H9 (cell line): ENCODE measurements around the gene SLC35F3. TPM values are rescaled to one million over a fixed set of nuclear protein-coding genes. Genes with fewer than 3 reads are reported as not detected.

Experiments
- DNase-seq: peaks from one replicate; pipeline ENCODE4 v3.0.0-alpha.2; 2017
- H2AFZ ChIP-seq: one replicate; pipeline ENCODE4 v1.6.1; 2013; ENCODE audit warnings: mild to moderate bottlenecking, low read length, control low read depth, moderate library complexity
- H2AK5ac ChIP-seq: 2 replicates; pipeline ENCODE4 v1.6.1; 2013; ENCODE audit warnings: low read length, control low read depth, mixed read lengths; ENCODE audit not compliant: insufficient read length
- H2BK120ac ChIP-seq: one replicate; pipeline ENCODE4 v1.6.1; 2013; ENCODE audit warnings: low read depth, mild to moderate bottlenecking, low read length, control low read depth, inconsistent platforms; ENCODE audit not compliant: poor library complexity, severe bottlenecking
- H2BK12ac ChIP-seq: 2 replicates; pipeline ENCODE4 v1.6.1; 2013; ENCODE audit warnings: low read length, control low read depth, mixed read lengths, low read depth; ENCODE audit not compliant: insufficient read length
- H2BK15ac ChIP-seq: 2 replicates; pipeline ENCODE4 v1.6.1; 2013; ENCODE audit warnings: low read depth, low read length, control low read depth
- H2BK20ac ChIP-seq: one replicate; pipeline ENCODE4 v1.6.1; 2013; ENCODE audit warnings: low read depth, mild to moderate bottlenecking, low read length, control low read depth, inconsistent platforms; ENCODE audit not compliant: poor library complexity, severe bottlenecking
- H2BK5ac ChIP-seq: 2 replicates; pipeline ENCODE4 v1.6.1; 2013; ENCODE audit warnings: low read length, control low read depth, mixed read lengths; ENCODE audit not compliant: insufficient read length
- H3K14ac ChIP-seq: 2 replicates; pipeline ENCODE4 v1.6.1; 2013; ENCODE audit warnings: low read length, control low read depth; ENCODE audit not compliant: insufficient read depth
- H3K18ac ChIP-seq: 2 replicates; pipeline ENCODE4 v1.6.1; 2013; ENCODE audit warnings: low read depth, mild to moderate bottlenecking, mixed read lengths, low read length, control low read depth; ENCODE audit not compliant: insufficient read length
- H3K23ac ChIP-seq: 2 replicates; pipeline ENCODE4 v1.6.1; 2013; ENCODE audit warnings: low read length, control low read depth, mixed read lengths, low read depth; ENCODE audit not compliant: insufficient read length
- H3K23me2 ChIP-seq: 2 replicates; pipeline ENCODE4 v1.6.1; 2013; ENCODE audit warnings: low read depth, mild to moderate bottlenecking, mixed read lengths, low read length, control low read depth; ENCODE audit not compliant: insufficient read length, poor library complexity, severe bottlenecking
- H3K27ac ChIP-seq: 2 replicates; pipeline ENCODE4 v1.5.1; 2013; ENCODE audit warnings: low read length, control low read depth, mixed read lengths, low read depth; ENCODE audit not compliant: insufficient read length
- H3K27me3 ChIP-seq: 2 replicates; pipeline ENCODE4 v1.6.1; 2013; ENCODE audit warnings: low read length, control low read depth, inconsistent platforms; ENCODE audit not compliant: insufficient read depth
- H3K4ac ChIP-seq: 2 replicates; pipeline ENCODE4 v1.6.1; 2013; ENCODE audit warnings: low read depth, mild to moderate bottlenecking, control low read depth, inconsistent platforms, low read length, moderate library complexity
- H3K4me1 ChIP-seq: 2 replicates; pipeline ENCODE4 v1.6.1; 2013; ENCODE audit warnings: low read length, control low read depth, inconsistent platforms; ENCODE audit not compliant: insufficient read depth
- H3K4me2 ChIP-seq: 2 replicates; pipeline ENCODE4 v1.6.1; 2013; ENCODE audit warnings: low read length, control low read depth, mixed read lengths; ENCODE audit not compliant: insufficient read length, insufficient read depth
- H3K56ac ChIP-seq: 2 replicates; pipeline ENCODE4 v1.6.1; 2013; ENCODE audit warnings: low read depth, mild to moderate bottlenecking, mixed read lengths, low read length, control low read depth; ENCODE audit not compliant: insufficient read length
- H3K79me1 ChIP-seq: 2 replicates; pipeline ENCODE4 v1.6.1; 2013; ENCODE audit warnings: low read depth, mild to moderate bottlenecking, moderate library complexity, low read length, control low read depth, inconsistent platforms; ENCODE audit not compliant: insufficient read depth, poor library complexity, severe bottlenecking
- H3K79me2 ChIP-seq: 2 replicates; pipeline ENCODE4 v1.6.1; 2013; ENCODE audit warnings: low read length, control low read depth, inconsistent platforms; ENCODE audit not compliant: insufficient read depth
- H3K9ac ChIP-seq: 2 replicates; pipeline ENCODE4 v1.6.1; 2013; ENCODE audit warnings: low read length, control low read depth, mixed read lengths; ENCODE audit not compliant: insufficient read length; ENCODE audit errors: extremely low read depth
- H3K9me3 ChIP-seq: one replicate; pipeline ENCODE4 v1.6.1; 2013; ENCODE audit warnings: low read depth, low read length, inconsistent platforms; ENCODE audit not compliant: control insufficient read depth
- H3T11ph ChIP-seq: one replicate; pipeline ENCODE4 v1.6.1; 2013; ENCODE audit warnings: mild to moderate bottlenecking, low read length, control low read depth, inconsistent platforms
- H4K20me1 ChIP-seq: one replicate; pipeline ENCODE4 v1.6.1; 2013; ENCODE audit not compliant: control insufficient read depth, insufficient read length, insufficient read depth
- H4K5ac ChIP-seq: 2 replicates; pipeline ENCODE4 v1.6.1; 2013; ENCODE audit warnings: low read depth, mild to moderate bottlenecking, mixed read lengths, low read length, control low read depth; ENCODE audit not compliant: insufficient read length
- H4K8ac ChIP-seq: replicated peaks from 2 replicates; pipeline ENCODE4 v1.6.1; 2013; ENCODE audit warnings: low read length, control low read depth, mixed read lengths, low read depth; ENCODE audit not compliant: insufficient read length
- H4K91ac ChIP-seq: 2 replicates; pipeline ENCODE4 v1.6.1; 2013; ENCODE audit warnings: low read depth, mild to moderate bottlenecking, moderate library complexity, mixed read lengths, low read length, control low read depth; ENCODE audit not compliant: insufficient read length
- H3K27ac Mint-ChIP-seq, 3 experiments: 2 replicates in 2 of 3; 3 replicates in 1 of 3; pipeline ENCODE4 v1.8.0; 2020 to 2021; ENCODE audit warnings: mixed read lengths in 3 of 3, mild to moderate bottlenecking in 1 of 3, moderate library complexity in 1 of 3
- H3K27me3 Mint-ChIP-seq: 2 replicates; pipeline ENCODE4 v1.8.0; 2021; ENCODE audit warnings: low read depth, mild to moderate bottlenecking, moderate library complexity, mixed read lengths
- H3K36me3 Mint-ChIP-seq, 3 experiments: 2 replicates in 2 of 3; 3 replicates in 1 of 3; pipeline ENCODE4 v1.8.0; 2020 to 2021; ENCODE audit warnings: low read depth in 3 of 3, mixed read lengths in 3 of 3; ENCODE audit not compliant: insufficient read depth in 1 of 3
- H3K4me1 Mint-ChIP-seq, 2 experiments: 2 replicates each; pipeline ENCODE4 v1.8.0; 2020; ENCODE audit warnings: mixed read lengths in 2 of 2
- H3K4me3 Mint-ChIP-seq, 2 experiments: 2 replicates in 1 of 2; 3 replicates in 1 of 2; pipeline ENCODE4 v1.8.0; 2020 to 2021; ENCODE audit warnings: mild to moderate bottlenecking in 2 of 2, mixed read lengths in 2 of 2, moderate library complexity in 1 of 2
- H3K9me3 Mint-ChIP-seq, 2 experiments: 2 replicates in 1 of 2; 3 replicates in 1 of 2; pipeline ENCODE4 v1.8.0; 2020; ENCODE audit warnings: mild to moderate bottlenecking in 2 of 2, mixed read lengths in 2 of 2, moderate library complexity in 1 of 2
- CTCF ChIP-seq: fragments of 200-600 bp; sonication (generic); conservative IDR thresholded peaks from 3 replicates; pipeline ENCODE4 v1.8.0; 2021; ENCODE audit warnings: antibody characterized with exemption, mild to moderate bottlenecking
- WGBS: extraction: QIAGEN DNeasy Blood & Tissue Kit; methylation state at CpG from one replicate; pipeline ENCODE4 v1.1.7; 2013; ENCODE audit warnings: missing lambda C conversion rate, low lambda C conversion rate, mixed read lengths; ENCODE audit not compliant: insufficient read length; ENCODE audit errors: extremely low coverage; 5-methylcytosine and 5-hydroxymethylcytosine counted together
- total RNA-seq: library from RNA; stranded (reverse); gene quantifications from 2 replicates; pipeline ENCODE4 v1.2.1, GENCODE V29; 2021

SLC35F3 gene
- total RNA-seq, 1 experiment from 2014 or later = 0.81 TPM

- Histone ChIP-seq H2BK5ac (no peak overlapping the region), H3T11ph (no peak overlapping the region), H3K27me3 (no peaks in the 10 kb centered on the region), H2BK20ac (no peak overlapping the region), H4K8ac (no peak overlapping the region), H2AFZ (no peak overlapping the region), H3K23ac (no peak overlapping the region), H2AK5ac (no peak overlapping the region), H3K4me2 (no peak overlapping the region), H2BK15ac (no peak overlapping the region), H3K9me3 (no peaks in the 10 kb centered on the region), H3K79me1 (no peaks in the 10 kb centered on the region), H3K23me2 (no peaks in the 10 kb centered on the region), H3K14ac (no peak overlapping the region), H2BK12ac (no peak overlapping the region), H3K4me1 (no peaks in the 10 kb centered on the region), H3K9ac (no peak overlapping the region), H3K4ac (no peak overlapping the region), H2BK120ac (no peak overlapping the region), H3K18ac (no peak overlapping the region), H4K5ac (no peak overlapping the region), H3K27ac (no peak overlapping the region), H4K91ac (no peak overlapping the region), H3K56ac (no peak overlapping the region), H4K20me1 (no peaks in the 10 kb centered on the region), H3K79me2 (no peaks in the 10 kb centered on the region)
- TF ChIP-seq CTCF = no peak
- Mint-ChIP-seq H3K4me1 (peaks cover 4% of the 10 kb centered on the region in 2 experiments), H3K27ac (no peak overlapping the region), H3K36me3 (no peaks in the 10 kb centered on the region), H3K27me3 (no peaks in the 10 kb centered on the region; the same call in 1 of the 2 replicates), H3K9me3 (peaks cover 3 to 8% of the 10 kb centered on the region in 2 experiments; a peak in 4 of 5 replicates), H3K4me3 (no peak overlapping the region)
- DNase-seq = no peak
- WGBS = no CpG with 5 or more reads among the region's 3 CpGs
Observed at GRCh38 chr1:234148350-234148749, 243.9 kb downstream of the SLC35F3 start.
